SU-DHL-6 (cell line): Measurements from ENCODE around the gene AHDC1.

Experiments used
- CTCF ChIP-seq: fragments of 200-600 bp; sonication (generic); IDR thresholded peaks from one replicate; pipeline ENCODE4 v1.5.1; 2017; ENCODE audit warnings: antibody characterized with exemption, mild to moderate bottlenecking, low read length, moderate library complexity; ENCODE audit not compliant: insufficient read depth, poor library complexity, severe bottlenecking
- EZH2phosphoT487 ChIP-seq: fragments of 200-600 bp; sonication (generic), shearing (Covaris generic); conservative IDR thresholded peaks from 2 replicates; pipeline ENCODE4 v1.6.1; 2018; ENCODE audit warnings: mild to moderate bottlenecking, antibody characterized with exemption, low read length, moderate library complexity, mixed read lengths

- no peak for TF ChIP-seq CTCF
- TF ChIP-seq EZH2phosphoT487 = no peak
Measured at GRCh38 chr1:27551953-27552312, 52.0 kb downstream of the AHDC1 start.
